GM18511 (cell line): ENCODE measurements around the gene GDI2.
"Not testable (repeated sequence)": the region's sequence is repeated elsewhere in the genome, so short reads cannot be mapped to it uniquely, and the experiment has no call there.

ENCODE experiments used
- ATAC-seq: cut with Tn5 transposase; IDR thresholded peaks from one replicate; pipeline ENCODE4 v1.9.1; 2021; ENCODE audit warnings: mild to moderate bottlenecking, moderate library complexity; ENCODE audit not compliant: unreplicated experiment

GDI2 gene

GRCh38 chr10:5828725-5829124 is 15.5 kb upstream of the GDI2 start:
- no peak for ATAC-seq

- no peak for ATAC-seq
Observed at GRCh38 chr10:5827841-5828240, 14.6 kb upstream of the GDI2 start.

GRCh38 chr10:5826511-5826910 is 13.3 kb upstream of the GDI2 start:
- not testable (repeated sequence) for ATAC-seq

GRCh38 chr10:5818894-5819293 is 5.7 kb upstream of the GDI2 start:
- ATAC-seq: peak; percentile 40

- ATAC-seq: no peak
Observed at GRCh38 chr10:5818048-5818331, 4.8 kb upstream of the GDI2 start.

GRCh38 chr10:5817322-5818047 is 4.3 kb upstream of the GDI2 start:
- peak; percentile 28 for ATAC-seq

- ATAC-seq: no peak
Observed at GRCh38 chr10:5816170-5816569, 2.9 kb upstream of the GDI2 start.

GRCh38 chr10:5814110-5815107 is 1.2 kb upstream of the GDI2 start:
- no peak for ATAC-seq

- peak; percentile 31 for ATAC-seq
Observed at GRCh38 chr10:5813091-5813340, 218 bp downstream of the GDI2 start.

GRCh38 chr10:5812283-5813090 is 747 bp downstream of the GDI2 start:
- ATAC-seq: peak; percentile 19

GRCh38 chr10:5811387-5811821 is 1.8 kb downstream of the GDI2 start:
- no peak for ATAC-seq

GRCh38 chr10:5810225-5810624 is 3.0 kb downstream of the GDI2 start:
- no peak for ATAC-seq

GRCh38 chr10:5809527-5810154 is 3.6 kb downstream of the GDI2 start:
- no peak for ATAC-seq

GRCh38 chr10:5808783-5809392 is 4.3 kb downstream of the GDI2 start:
- not testable (repeated sequence) for ATAC-seq

GRCh38 chr10:5806745-5807144 is 6.5 kb downstream of the GDI2 start:
- no peak for ATAC-seq

GRCh38 chr10:5805711-5806110 is 7.5 kb downstream of the GDI2 start:
- no peak for ATAC-seq

GRCh38 chr10:5805260-5805659 is 8.0 kb downstream of the GDI2 start:
- no peak for ATAC-seq

- ATAC-seq: no peak
Observed at GRCh38 chr10:5804386-5804785, 8.8 kb downstream of the GDI2 start.

GRCh38 chr10:5800782-5801181 is 12.5 kb downstream of the GDI2 start:
- no peak for ATAC-seq

- no peak for ATAC-seq
Observed at GRCh38 chr10:5794236-5794635, 19.0 kb downstream of the GDI2 start.

- ATAC-seq: no peak
Observed at GRCh38 chr10:5789626-5790025, 23.6 kb downstream of the GDI2 start.
